K562 (cell line): ENCODE results near the gene ANKS1B. TPM values are rescaled to one million over a fixed set of nuclear protein-coding genes. Genes with fewer than 3 reads are reported as not detected.

Experiments
- AFF4 ChIP-seq: sonication (generic); formaldehyde crosslinking; IDR thresholded peaks from 2 replicates; pipeline ENCODE4 v1.8.0; 2023; ENCODE audit warnings: mild to moderate bottlenecking, missing genetic modification reagents
- CREB3 ChIP-seq: fragments of 450-650 bp; conservative IDR thresholded peaks from 2 replicates; pipeline ENCODE4 v1.6.1; 2016; ENCODE audit warnings: missing genetic modification characterization, low read depth, mild to moderate bottlenecking, missing compliant biosample characterization, moderate library complexity
- HSF4 ChIP-seq: fragments of 250-450 bp; sonication (Bioruptor Pico); IDR thresholded peaks from 2 replicates; pipeline ENCODE4 v2.1.2; 2022; ENCODE audit warnings: mild to moderate bottlenecking, moderate library complexity, borderline replicate concordance
- MED1 ChIP-seq: sonication (generic); formaldehyde crosslinking; IDR thresholded peaks from 2 replicates; pipeline ENCODE4 v1.8.1; 2023; ENCODE audit warnings: missing genetic modification reagents, borderline replicate concordance
- PKNOX1 ChIP-seq: fragments of 450-650 bp; IDR thresholded peaks from 2 replicates; pipeline ENCODE4 v1.6.1; 2016
- RFX7 ChIP-seq: fragments of 250-450 bp; sonication (Bioruptor Pico); IDR thresholded peaks from 2 replicates; pipeline ENCODE4 v1.5.1; 2021; ENCODE audit warnings: mild to moderate bottlenecking
- SMARCB1 ChIP-seq: IDR thresholded peaks from 2 replicates; pipeline ENCODE4 v1.6.1; 2011; ENCODE audit warnings: improper control_type of control experiment, low read depth; ENCODE audit not compliant: insufficient read length
- polyA plus RNA-seq, 8 experiments: library from polyadenylated mRNA; depleted of rRNA in 4 of 8; stranded (reverse) in 5 of 8; unstranded in 3 of 8; fragments of >200 nt; fragmentation: Nextera tagmentation in 2 of 8; fragmentation: Illumina TruSeq in 1 of 8; extraction: Ambion mirVana in 2 of 8; extraction: Trizol in 1 of 8; gene quantifications; 2 replicates each; pipeline versions ENCODE4 v1.2.1 to v1.2.3, GENCODE V29; 2011 to 2014; ENCODE audit warnings: inconsistent platforms in 1 of 8, missing spikeins in 1 of 8
- total RNA-seq, 7 experiments: library from RNA; depleted of rRNA in 6 of 7; stranded (reverse); fragments of >200 nt in 6 of 7; fragmentation: Illumina TruSeq in 2 of 7; extraction: Trizol in 2 of 7; gene quantifications; 2 replicates each; pipeline versions ENCODE4 v1.2.1 to v1.2.3, GENCODE V29; 2011 to 2021; ENCODE audit warnings: low replicate concordance in 1 of 7

ANKS1B gene
- total and polyA plus RNA-seq, 9 of the 15 experiments (the other 6 are each of a cell fraction or from before 2014, with no cell fraction given) = 0.04 to 0.47 (median 0.28) TPM; not detected in 4

GRCh38 chr12:98990648-98991047 is 994.1 kb downstream of the ANKS1B start (continued):
- TF ChIP-seq AFF4 (CRISPR knock-in tag) (no peak), SMARCB1 (no peak), RFX7 (no peak), HSF4 (CRISPR knock-in tag) (no peak), PKNOX1 (no peak), MED1 (no peak), CREB3 (tag) (no peak)
- TF ChIP-seq, all 486 proteins: peak for 0
